Measurements from ENCODE around the gene DCDC2C.
A peak's percentile ranks its signal among the peaks of the same experiment; 100 is the strongest.

Gene DCDC2C

DNA sequence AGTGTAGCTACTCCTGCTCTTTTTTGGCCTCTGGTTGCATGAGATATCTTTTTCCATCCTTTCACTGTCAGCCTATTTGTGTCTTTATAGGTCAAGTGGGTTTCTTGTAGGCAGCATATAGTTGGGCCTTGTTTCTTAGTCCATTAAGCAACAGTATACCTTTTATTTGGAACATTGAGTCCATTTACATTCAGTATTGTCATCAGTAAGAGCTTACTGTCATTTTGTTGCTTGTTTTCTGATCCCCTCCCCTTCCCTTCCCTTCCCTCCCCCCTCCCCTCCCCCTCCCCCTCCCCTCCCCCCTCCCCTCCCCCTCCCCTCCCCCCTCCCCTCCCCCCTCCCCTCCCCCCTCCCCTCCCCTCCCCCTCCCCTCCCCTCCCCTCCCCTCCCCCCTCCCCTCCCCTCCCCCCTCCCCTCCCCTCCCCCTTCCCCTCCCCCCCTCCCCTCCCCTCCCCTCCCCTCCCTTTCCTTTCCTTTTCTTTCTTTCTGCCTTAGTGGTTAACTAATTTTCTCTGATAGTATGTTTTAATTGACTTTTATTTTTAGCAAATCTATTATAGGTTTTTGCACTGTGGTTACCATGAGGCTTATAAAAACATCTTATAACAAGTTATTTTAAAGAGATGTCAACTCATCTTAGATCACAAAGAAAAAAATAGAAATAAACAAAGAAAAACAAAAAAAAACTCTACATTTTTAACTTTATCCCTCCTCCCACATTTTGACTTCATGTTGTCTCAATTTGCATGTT, 13.2 kb upstream of the DCDC2C start:
- no peaks in the 10 kb centered on the region for H4K20me1 ChIP-seq (ENCODE audit: insufficient read depth, low read length)
- H3K4me3 ChIP-seq (ENCODE audit: low read depth in 1 of 2, low read length in 2 of 2) = no peak overlapping the region
- no peak overlapping the region for H3K27ac ChIP-seq (ENCODE audit: low read length)
- H2AFZ ChIP-seq (ENCODE audit: low read depth, low read length) = no peak overlapping the region
- no peak overlapping the region for H3K4me2 ChIP-seq (ENCODE audit: insufficient read depth, low read length)
- DNase-seq (no peak), ATAC-seq (ENCODE audit: insufficient read depth, low read depth) (no peak)
- H3K9me3 ChIP-seq (ENCODE audit: insufficient read depth, low read length, severe bottlenecking) = no peaks in the 10 kb centered on the region
- no peak for TF ChIP-seq EZH2 (IDR thresholded peaks at IDR 0.05; ENCODE audit: borderline replicate concordance, low read depth, low read length, severe bottlenecking)
- TF ChIP-seq, protein P1, sequence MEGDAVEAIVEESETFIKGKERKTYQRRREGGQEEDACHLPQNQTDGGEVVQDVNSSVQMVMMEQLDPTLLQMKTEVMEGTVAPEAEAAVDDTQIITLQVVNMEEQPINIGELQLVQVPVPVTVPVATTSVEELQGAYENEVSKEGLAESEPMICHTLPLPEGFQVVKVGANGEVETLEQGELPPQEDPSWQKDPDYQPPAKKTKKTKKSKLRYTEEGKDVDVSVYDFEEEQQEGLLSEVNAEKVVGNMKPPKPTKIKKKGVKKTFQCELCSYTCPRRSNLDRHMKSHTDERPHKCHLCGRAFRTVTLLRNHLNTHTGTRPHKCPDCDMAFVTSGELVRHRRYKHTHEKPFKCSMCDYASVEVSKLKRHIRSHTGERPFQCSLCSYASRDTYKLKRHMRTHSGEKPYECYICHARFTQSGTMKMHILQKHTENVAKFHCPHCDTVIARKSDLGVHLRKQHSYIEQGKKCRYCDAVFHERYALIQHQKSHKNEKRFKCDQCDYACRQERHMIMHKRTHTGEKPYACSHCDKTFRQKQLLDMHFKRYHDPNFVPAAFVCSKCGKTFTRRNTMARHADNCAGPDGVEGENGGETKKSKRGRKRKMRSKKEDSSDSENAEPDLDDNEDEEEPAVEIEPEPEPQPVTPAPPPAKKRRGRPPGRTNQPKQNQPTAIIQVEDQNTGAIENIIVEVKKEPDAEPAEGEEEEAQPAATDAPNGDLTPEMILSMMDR (IDR thresholded peaks at IDR 0.05; ENCODE audit: borderline replicate concordance, extremely low read depth, low read length, poor library complexity, severe bottlenecking) = no peak
- no peaks in the 10 kb centered on the region for H3K36me3 ChIP-seq (ENCODE audit: insufficient read depth, low read length)
- no peaks in the 10 kb centered on the region for H3K4me1 ChIP-seq (ENCODE audit: insufficient read depth, low read length)
- no peaks in the 10 kb centered on the region for H3K79me2 ChIP-seq (ENCODE audit: insufficient read depth, low read length)
- no peaks in the 10 kb centered on the region for H3K27me3 ChIP-seq (ENCODE audit: insufficient read depth, low read length, poor library complexity)
- no peak overlapping the region for H3K9ac ChIP-seq (ENCODE audit: low read depth, low read length)

GRCh38 chr2:3692375-3692774, 11.0 kb upstream of the DCDC2C start:
- no peak for DNase-seq
- Histone ChIP-seq H3K27me3 (ENCODE audit: insufficient read depth, low read length, poor library complexity) (no peaks in the 10 kb centered on the region), H4K20me1 (ENCODE audit: insufficient read depth, low read length) (no peaks in the 10 kb centered on the region), H3K27ac (ENCODE audit: low read length) (no peak overlapping the region), H3K79me2 (ENCODE audit: insufficient read depth, low read length) (no peaks in the 10 kb centered on the region), H2AFZ (ENCODE audit: low read depth, low read length) (no peak overlapping the region), H3K9ac (ENCODE audit: low read depth, low read length) (no peak overlapping the region), H3K36me3 (ENCODE audit: insufficient read depth, low read length) (no peaks in the 10 kb centered on the region), H3K4me2 (ENCODE audit: insufficient read depth, low read length) (no peak overlapping the region), H3K4me1 (ENCODE audit: insufficient read depth, low read length) (no peaks in the 10 kb centered on the region), H3K9me3 (ENCODE audit: insufficient read depth, low read length, severe bottlenecking) (no peaks in the 10 kb centered on the region), H3K4me3 (ENCODE audit: low read depth in 1 of 2, low read length in 2 of 2) (no peak overlapping the region)
- TF ChIP-seq, protein P1 (IDR thresholded peaks at IDR 0.05; ENCODE audit: borderline replicate concordance, extremely low read depth, low read length, poor library complexity, severe bottlenecking) = peak; percentile 53
- no peak for TF ChIP-seq EZH2 (IDR thresholded peaks at IDR 0.05; ENCODE audit: borderline replicate concordance, low read depth, low read length, severe bottlenecking)
- ATAC-seq (ENCODE audit: insufficient read depth, low read depth) = no peak

- Histone ChIP-seq H3K27ac (ENCODE audit: low read length) (no peak overlapping the region), H3K4me2 (ENCODE audit: insufficient read depth, low read length) (no peak overlapping the region), H2AFZ (ENCODE audit: low read depth, low read length) (no peak overlapping the region), H3K9ac (ENCODE audit: low read depth, low read length) (no peak overlapping the region), H3K79me2 (ENCODE audit: insufficient read depth, low read length) (no peaks in the 10 kb centered on the region), H3K4me3 (ENCODE audit: low read depth in 1 of 2, low read length in 2 of 2) (no peak overlapping the region), H3K4me1 (ENCODE audit: insufficient read depth, low read length) (no peaks in the 10 kb centered on the region), H3K36me3 (ENCODE audit: insufficient read depth, low read length) (no peaks in the 10 kb centered on the region), H3K9me3 (ENCODE audit: insufficient read depth, low read length, severe bottlenecking) (no peaks in the 10 kb centered on the region), H4K20me1 (ENCODE audit: insufficient read depth, low read length) (no peaks in the 10 kb centered on the region), H3K27me3 (ENCODE audit: insufficient read depth, low read length, poor library complexity) (no peaks in the 10 kb centered on the region)
- ATAC-seq (ENCODE audit: insufficient read depth, low read depth) = no peak
- TF ChIP-seq, protein P1 (IDR thresholded peaks at IDR 0.05; ENCODE audit: borderline replicate concordance, extremely low read depth, low read length, poor library complexity, severe bottlenecking) = no peak
- no peak for TF ChIP-seq EZH2 (IDR thresholded peaks at IDR 0.05; ENCODE audit: borderline replicate concordance, low read depth, low read length, severe bottlenecking)
- no peak for DNase-seq
These were observed 6.8 kb upstream of the DCDC2C start for GRCh38 chr2:3696545-3696944.
